T-helper 17 cell (primary cell): Measurements from ENCODE around the gene AOAH. TPM values are rescaled to one million over a fixed set of nuclear protein-coding genes. Genes with fewer than 3 reads are reported as not detected.

Source experiments
- ATAC-seq: fragments of 150-1000 bp; cut with Tn5 transposase; 2 replicates; pipeline ENCODE4 v1.10.0; 2021; ENCODE audit warnings: mild to moderate bottlenecking, moderate library complexity
- DNase-seq, 3 donors: peaks; one replicate each; pipeline versions ENCODE4 v3.0.0 to v3.0.0-alpha.2; 2020 to 2021
- H3K9me3 ChIP-seq: one replicate; pipeline ENCODE4 v1.7.0; 2013; ENCODE audit warnings: low read length, mild to moderate bottlenecking; ENCODE audit not compliant: control insufficient read depth, poor library complexity, severe bottlenecking
- H3K27ac Mint-ChIP-seq: one replicate; pipeline ENCODE4 v1.8.0; 2022; ENCODE audit warnings: mild to moderate bottlenecking, moderate library complexity, mixed read lengths
- H3K27me3 Mint-ChIP-seq: one replicate; pipeline ENCODE4 v1.8.0; 2022; ENCODE audit warnings: mixed read lengths
- H3K36me3 Mint-ChIP-seq: one replicate; pipeline ENCODE4 v1.8.0; 2022; ENCODE audit warnings: low read depth, mixed read lengths
- H3K4me1 Mint-ChIP-seq: one replicate; pipeline ENCODE4 v1.8.0; 2022; ENCODE audit warnings: mild to moderate bottlenecking, mixed read lengths
- H3K4me3 Mint-ChIP-seq: one replicate; pipeline ENCODE4 v1.8.0; 2022; ENCODE audit warnings: mild to moderate bottlenecking, moderate library complexity, mixed read lengths
- total RNA-seq, 4 donors: library from RNA in 2 of 4; stranded (reverse) in 2 of 4; gene quantifications; one replicate each; pipeline ENCODE4 v1.2.3 and lab custom pipeline; 2022 to 2026

The AOAH gene
- total RNA-seq, 2 donors from 2014 or later: 2.6 to 7.0 TPM

- Mint-ChIP-seq H3K36me3 (no peaks in the 10 kb centered on the region), H3K27ac (no peak overlapping the region), H3K4me3 (no peak overlapping the region), H3K4me1 (peaks cover 5% of the 10 kb centered on the region), H3K27me3 (peaks cover 5% of the 10 kb centered on the region)
- no peaks in the 10 kb centered on the region for H3K9me3 ChIP-seq
- ATAC-seq (no peak), DNase-seq (no peak)
These were observed 122.7 kb downstream of the AOAH start for GRCh38 chr7:36601601-36602000.

- H3K27me3 Mint-ChIP-seq: peaks cover 4% of the 10 kb centered on the region
- ATAC-seq: no peak
- H3K4me1 Mint-ChIP-seq: peaks cover 5% of the 10 kb centered on the region
- DNase-seq: no peak
- no peak overlapping the region for H3K27ac Mint-ChIP-seq
- no peaks in the 10 kb centered on the region for H3K36me3 Mint-ChIP-seq
- no peaks in the 10 kb centered on the region for H3K9me3 ChIP-seq
- H3K4me3 Mint-ChIP-seq: no peak overlapping the region
These were observed 123.3 kb downstream of the AOAH start for GRCh38 chr7:36600869-36601530.

- Mint-ChIP-seq H3K4me1 (peaks cover 3% of the 10 kb centered on the region), H3K27me3 (peaks cover under 1% of the 10 kb centered on the region), H3K36me3 (no peaks in the 10 kb centered on the region), H3K27ac (no peak overlapping the region), H3K4me3 (no peak overlapping the region)
- DNase-seq: no peak
- ATAC-seq: no peak
- H3K9me3 ChIP-seq: no peaks in the 10 kb centered on the region
These were observed 124.0 kb downstream of the AOAH start for GRCh38 chr7:36600314-36600682.

- Mint-ChIP-seq H3K27ac (no peak overlapping the region), H3K27me3 (no peaks in the 10 kb centered on the region), H3K36me3 (no peaks in the 10 kb centered on the region), H3K4me1 (peaks cover 3% of the 10 kb centered on the region), H3K4me3 (no peak overlapping the region)
- no peak for DNase-seq
- no peak for ATAC-seq
- H3K9me3 ChIP-seq: no peaks in the 10 kb centered on the region
These were observed 124.5 kb downstream of the AOAH start for GRCh38 chr7:36599645-36600313.

- Mint-ChIP-seq H3K4me3 (no peak overlapping the region), H3K4me1 (peaks cover 3% of the 10 kb centered on the region), H3K36me3 (no peaks in the 10 kb centered on the region), H3K27me3 (no peaks in the 10 kb centered on the region), H3K27ac (no peak overlapping the region)
- H3K9me3 ChIP-seq: no peaks in the 10 kb centered on the region
- ATAC-seq: no peak
- no peak for DNase-seq
These were observed 126.1 kb downstream of the AOAH start for GRCh38 chr7:36598054-36598674.

GRCh38 chr7:36597090-36597773 is 127.1 kb downstream of the AOAH start:
- DNase-seq (no peak), ATAC-seq (no peak)
- H3K4me1 Mint-ChIP-seq: peaks cover 3% of the 10 kb centered on the region
- H3K27ac Mint-ChIP-seq: no peak overlapping the region
- H3K27me3 Mint-ChIP-seq: no peaks in the 10 kb centered on the region
- no peaks in the 10 kb centered on the region for H3K9me3 ChIP-seq
- H3K36me3 Mint-ChIP-seq: no peaks in the 10 kb centered on the region
- H3K4me3 Mint-ChIP-seq: no peak overlapping the region

GRCh38 chr7:36594445-36594844 is 129.8 kb downstream of the AOAH start:
- H3K4me1 Mint-ChIP-seq: no peaks in the 10 kb centered on the region
- ATAC-seq: no peak
- H3K4me3 Mint-ChIP-seq: no peak overlapping the region
- H3K27me3 Mint-ChIP-seq: no peaks in the 10 kb centered on the region
- H3K36me3 Mint-ChIP-seq: no peaks in the 10 kb centered on the region
- no peak for DNase-seq
- no peak overlapping the region for H3K27ac Mint-ChIP-seq
- no peaks in the 10 kb centered on the region for H3K9me3 ChIP-seq

- Mint-ChIP-seq H3K36me3 (peaks cover 3% of the 10 kb centered on the region), H3K4me1 (no peaks in the 10 kb centered on the region), H3K4me3 (no peak overlapping the region), H3K27me3 (no peaks in the 10 kb centered on the region), H3K27ac (no peak overlapping the region)
- ATAC-seq (no peak), DNase-seq (no peak)
- no peaks in the 10 kb centered on the region for H3K9me3 ChIP-seq
These were observed 132.7 kb downstream of the AOAH start for GRCh38 chr7:36591636-36592035.

GRCh38 chr7:36589391-36589790 is 134.9 kb downstream of the AOAH start:
- DNase-seq (no peak), ATAC-seq (no peak)
- H3K27me3 Mint-ChIP-seq: peaks cover 9% of the 10 kb centered on the region
- H3K4me3 Mint-ChIP-seq: no peak overlapping the region
- peaks cover 7% of the 10 kb centered on the region for H3K36me3 Mint-ChIP-seq
- H3K27ac Mint-ChIP-seq: no peak overlapping the region
- no peaks in the 10 kb centered on the region for H3K4me1 Mint-ChIP-seq
- no peaks in the 10 kb centered on the region for H3K9me3 ChIP-seq

- ATAC-seq: no peak
- Mint-ChIP-seq H3K27ac (no peak overlapping the region), H3K27me3 (peaks cover 9% of the 10 kb centered on the region), H3K4me3 (no peak overlapping the region), H3K36me3 (peaks cover 4% of the 10 kb centered on the region), H3K4me1 (no peaks in the 10 kb centered on the region)
- no peak for DNase-seq
- H3K9me3 ChIP-seq: no peaks in the 10 kb centered on the region
These were observed 141.0 kb downstream of the AOAH start for GRCh38 chr7:36583318-36583717.

- H3K36me3 Mint-ChIP-seq: no peaks in the 10 kb centered on the region
- no peak overlapping the region for H3K27ac Mint-ChIP-seq
- no peaks in the 10 kb centered on the region for H3K9me3 ChIP-seq
- peaks cover 3% of the 10 kb centered on the region for H3K4me1 Mint-ChIP-seq
- ATAC-seq (no peak), DNase-seq (no peak)
- no peak overlapping the region for H3K4me3 Mint-ChIP-seq
- H3K27me3 Mint-ChIP-seq: peaks cover 19% of the 10 kb centered on the region
These were observed 148.5 kb downstream of the AOAH start for GRCh38 chr7:36575832-36576231.

- H3K4me1 Mint-ChIP-seq: peaks cover 5% of the 10 kb centered on the region
- no peaks in the 10 kb centered on the region for H3K36me3 Mint-ChIP-seq
- no peak overlapping the region for H3K4me3 Mint-ChIP-seq
- ATAC-seq (no peak), DNase-seq (no peak)
- H3K9me3 ChIP-seq: no peaks in the 10 kb centered on the region
- H3K27ac Mint-ChIP-seq: no peak overlapping the region
- H3K27me3 Mint-ChIP-seq: peaks cover 23% of the 10 kb centered on the region
These were observed 151.2 kb downstream of the AOAH start for GRCh38 chr7:36573066-36573465.

- H3K9me3 ChIP-seq: no peaks in the 10 kb centered on the region
- H3K4me1 Mint-ChIP-seq: peaks cover 5% of the 10 kb centered on the region
- H3K36me3 Mint-ChIP-seq: no peaks in the 10 kb centered on the region
- no peak overlapping the region for H3K4me3 Mint-ChIP-seq
- H3K27me3 Mint-ChIP-seq: peaks cover 23% of the 10 kb centered on the region
- peak overlapping the region; percentile 83 for H3K27ac Mint-ChIP-seq
- ATAC-seq: no peak
- DNase-seq: no peak
These were observed 153.1 kb downstream of the AOAH start for GRCh38 chr7:36571190-36571560.
